RPMI8226 (cell line): ENCODE measurements around the gene INPP4B.

Experiments
- DNase-seq: peaks from one replicate; pipeline ENCODE4 v3.0.0-alpha.2; 2015

Gene INPP4B

GRCh38 chr4:142721187-142721586 lies 124.9 kb downstream of the INPP4B start:
- DNase-seq, result no peak

DNA sequence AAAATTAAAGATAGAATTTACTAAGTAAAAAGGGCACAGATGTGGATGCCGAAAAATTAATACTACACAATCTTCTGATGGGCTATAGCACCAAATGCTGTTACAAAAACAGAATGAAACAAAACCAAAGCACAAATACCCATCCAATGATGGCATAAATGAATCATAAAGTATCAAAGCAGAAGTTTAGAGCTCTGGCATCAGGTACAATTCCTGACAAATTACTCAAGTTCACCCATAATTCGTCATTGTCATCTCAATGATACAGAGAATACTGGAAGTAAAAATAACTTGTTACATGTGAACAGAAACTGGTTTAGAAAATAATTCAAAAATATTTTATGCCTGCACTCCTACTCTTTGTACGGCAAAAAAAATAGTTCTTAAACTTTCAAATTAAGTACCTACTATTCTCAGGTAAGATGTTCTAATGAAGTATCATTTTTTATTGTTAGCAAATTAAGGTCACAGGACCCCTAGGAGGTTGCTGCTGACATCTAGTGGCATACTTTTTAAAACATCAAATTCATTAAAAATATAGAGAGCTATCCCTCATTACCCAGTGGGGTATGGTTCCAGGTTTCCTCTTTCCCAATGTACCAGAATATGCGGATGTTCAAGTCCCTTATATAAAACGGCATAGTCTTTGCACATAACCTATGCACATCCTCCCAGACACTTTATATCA lies 126.1 kb downstream of the INPP4B start:
- peak; percentile 5 for DNase-seq

GRCh38 chr4:142718981-142719380 lies 127.1 kb downstream of the INPP4B start:
- no peak for DNase-seq

GRCh38 chr4:142715727-142716126 lies 130.4 kb downstream of the INPP4B start:
- no peak for DNase-seq

GRCh38 chr4:142713282-142714030 lies 132.6 kb downstream of the INPP4B start:
- DNase-seq, result no peak

DNA sequence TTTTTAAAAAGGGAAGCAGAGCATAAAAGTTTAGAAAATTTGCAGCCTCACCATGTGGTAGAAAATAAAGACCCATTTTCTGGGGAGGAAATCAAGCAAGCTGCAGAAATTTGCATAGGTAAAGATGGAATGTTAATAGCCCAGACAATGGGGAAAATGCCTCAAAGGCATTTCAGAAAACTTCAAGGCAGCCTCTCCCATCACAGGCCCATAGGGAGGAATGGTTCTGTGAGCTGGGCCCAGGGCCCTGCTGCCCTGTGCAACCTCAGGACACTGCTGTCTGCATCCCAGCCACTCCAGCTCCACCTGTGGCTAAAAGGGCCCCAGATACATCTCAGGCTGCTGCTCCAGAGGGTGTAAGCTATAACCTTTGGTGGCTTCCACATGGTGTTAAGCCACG lies 137.9 kb downstream of the INPP4B start:
- no peak for DNase-seq

- DNase-seq, result no peak
Measured at GRCh38 chr4:142707401-142707800, 138.7 kb downstream of the INPP4B start.

DNA sequence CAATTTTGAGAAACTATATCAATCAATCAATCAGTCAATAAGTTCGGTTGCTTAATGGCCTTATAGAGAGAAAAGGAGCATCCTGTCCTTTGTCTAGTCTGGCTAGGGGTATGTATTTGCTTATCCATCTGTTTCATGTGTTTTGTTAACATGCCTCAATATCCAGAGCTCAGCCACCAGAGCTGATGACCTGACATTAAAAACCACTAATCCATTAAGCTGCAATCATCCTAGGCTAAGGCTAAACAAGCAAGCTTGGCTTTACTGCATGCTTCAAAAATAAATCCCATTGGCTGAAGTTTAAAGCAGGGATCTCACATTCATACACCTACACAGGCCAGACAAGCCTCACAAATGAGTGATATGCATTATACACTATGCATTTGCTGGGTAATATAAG lies 139.7 kb downstream of the INPP4B start:
- DNase-seq, result no peak

GRCh38 chr4:142705820-142706219 lies 140.3 kb downstream of the INPP4B start:
- no peak for DNase-seq

DNA sequence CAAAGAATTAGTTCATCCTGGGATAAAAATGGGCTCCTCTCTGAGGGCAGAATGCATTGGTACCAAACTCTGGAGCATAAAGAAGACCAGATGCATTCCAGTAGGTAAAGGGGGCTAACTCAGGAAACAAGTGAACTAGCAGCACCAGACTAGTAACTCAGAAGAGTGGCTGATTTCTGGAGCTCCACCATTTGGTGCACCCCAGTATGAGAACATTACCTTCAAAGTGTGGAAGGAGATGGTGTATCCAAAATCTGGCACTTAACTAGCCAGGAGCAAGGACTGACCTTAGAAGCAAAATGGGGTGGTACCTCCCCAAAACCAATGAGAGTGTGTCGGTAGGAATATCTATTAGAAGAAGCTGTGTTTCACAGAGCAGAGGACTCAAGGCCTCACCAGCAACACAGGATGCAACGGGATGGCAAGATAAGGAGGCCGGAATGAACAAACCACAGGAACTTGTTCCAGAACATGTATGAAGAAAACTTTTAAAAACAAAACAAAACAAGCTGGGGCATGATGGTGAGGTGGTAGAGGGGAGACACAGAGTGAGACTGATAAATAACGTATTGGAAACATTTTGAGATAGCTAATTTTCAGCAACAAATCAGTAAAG lies 142.3 kb downstream of the INPP4B start:
- no peak for DNase-seq

- no peak for DNase-seq
Measured at GRCh38 chr4:142701017-142701416, 145.1 kb downstream of the INPP4B start.

GRCh38 chr4:142700531-142700930 lies 145.6 kb downstream of the INPP4B start:
- DNase-seq, result no peak

DNA sequence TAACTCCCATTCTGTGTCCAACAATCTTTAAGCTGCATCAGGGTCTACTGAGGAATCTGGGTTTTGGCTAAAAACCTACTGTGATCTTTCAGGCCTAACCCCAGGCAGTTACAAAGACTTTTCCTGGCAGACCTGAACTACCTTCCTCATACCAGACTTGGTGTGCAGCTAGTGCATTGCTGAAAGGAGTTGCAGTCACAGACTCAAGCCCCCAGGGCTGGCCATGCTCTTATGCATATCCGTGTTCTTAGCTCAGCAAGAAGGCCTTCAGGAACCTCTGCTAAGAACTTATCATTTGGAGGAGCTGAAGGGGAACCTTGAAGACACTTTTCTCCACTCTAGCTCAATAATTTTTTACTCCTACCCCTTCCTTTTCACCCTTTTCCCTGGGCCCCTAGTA lies 147.5 kb downstream of the INPP4B start:
- no peak for DNase-seq

DNA sequence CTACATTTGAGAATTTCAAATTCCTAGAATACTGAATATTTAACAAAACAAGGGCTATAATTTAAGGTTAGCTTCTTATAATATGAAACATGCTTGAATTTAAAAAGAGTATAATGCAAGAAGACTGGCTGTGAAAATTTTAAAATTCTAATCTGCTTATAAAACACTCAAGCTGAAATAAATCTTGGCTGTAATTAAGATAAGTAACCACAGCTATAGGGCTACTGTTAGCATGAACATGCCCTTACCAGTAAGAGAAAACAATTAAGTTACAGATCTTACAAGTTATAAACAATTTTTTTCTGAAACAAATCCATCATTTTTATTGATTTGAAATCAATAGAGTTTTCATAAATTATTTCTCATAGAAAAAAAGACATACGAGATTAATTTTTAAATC lies 148.2 kb downstream of the INPP4B start:
- DNase-seq, result no peak

DNA sequence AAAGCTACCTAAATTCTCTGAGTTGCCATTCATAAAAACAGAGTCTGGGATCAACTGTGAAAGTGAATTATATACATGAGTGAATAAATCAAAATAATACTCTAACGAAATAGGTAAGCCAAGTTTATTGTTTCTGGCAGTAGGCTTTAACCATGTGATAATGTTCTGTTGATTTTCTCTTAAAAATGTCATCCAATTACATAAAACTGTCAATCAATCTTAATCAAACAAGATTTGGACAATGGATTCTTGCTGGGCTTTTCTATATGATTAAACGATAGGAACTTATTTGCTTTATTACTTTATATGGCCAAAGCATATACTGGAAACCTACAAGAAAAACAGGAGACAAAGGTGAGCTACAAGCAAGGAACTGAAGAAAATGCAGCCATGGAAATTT lies 148.8 kb downstream of the INPP4B start:
- no peak for DNase-seq

- no peak for DNase-seq
Measured at GRCh38 chr4:142696334-142697122, 149.6 kb downstream of the INPP4B start.

- DNase-seq, result no peak
Measured at GRCh38 chr4:142690406-142691163, 155.5 kb downstream of the INPP4B start.

GRCh38 chr4:142687547-142688275 lies 158.4 kb downstream of the INPP4B start:
- DNase-seq, result no peak

DNA sequence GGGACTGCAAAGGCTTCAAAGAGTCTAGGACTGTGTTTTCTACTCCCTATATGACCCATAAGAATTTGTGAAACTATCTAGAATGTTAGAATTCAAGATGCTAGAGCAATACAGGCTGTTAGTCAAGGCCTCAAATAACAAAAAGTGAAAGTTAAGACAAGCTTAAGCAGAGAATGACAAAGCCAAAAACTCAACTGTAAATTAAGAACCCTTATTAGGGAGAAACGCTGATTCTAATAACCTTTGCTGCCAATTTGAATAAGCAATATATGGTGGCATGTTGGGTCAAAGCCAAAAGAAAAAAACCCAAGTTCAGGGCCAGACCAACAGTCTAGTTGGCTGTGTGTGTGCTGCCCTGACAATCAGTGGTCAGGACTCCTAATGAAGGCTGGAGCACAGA lies 160.0 kb downstream of the INPP4B start:
- no peak for DNase-seq

DNA sequence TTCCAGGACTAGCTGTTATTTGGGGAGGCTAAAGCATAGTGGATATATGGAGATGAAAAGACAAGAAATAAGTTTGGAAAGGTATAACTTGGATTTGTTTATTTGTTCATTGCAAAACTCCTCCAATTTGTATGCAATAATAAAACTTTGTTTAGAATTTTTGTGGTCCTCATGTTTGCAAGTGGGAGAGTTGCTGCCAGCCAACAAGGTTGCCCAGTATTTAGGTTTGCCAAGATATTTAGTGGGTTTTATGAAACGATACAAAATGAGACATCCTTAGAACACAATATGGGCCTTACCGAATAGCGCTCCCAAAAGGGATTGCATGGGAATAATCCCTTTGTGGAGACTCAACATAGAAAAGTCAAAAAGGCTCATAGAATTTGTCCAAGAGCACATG lies 162.1 kb downstream of the INPP4B start:
- DNase-seq, result no peak

DNA sequence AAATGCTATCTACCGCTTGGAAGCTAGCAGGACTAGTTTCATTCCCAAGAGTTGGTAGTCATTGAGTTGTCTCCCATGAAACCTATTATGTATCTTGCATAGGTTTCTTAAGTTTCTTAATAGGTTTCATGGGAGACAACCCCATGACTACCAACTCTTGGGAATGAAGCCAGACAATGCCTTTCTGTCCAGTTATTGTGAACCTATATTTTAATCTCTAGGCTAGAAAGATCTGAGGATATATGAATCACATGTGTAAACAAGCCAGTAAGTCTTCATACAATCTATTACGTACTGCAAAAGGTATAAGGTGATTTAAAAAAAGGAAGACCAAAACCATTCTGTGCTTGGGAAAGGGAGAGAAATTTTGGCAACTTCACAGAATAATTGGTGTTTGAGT lies 162.6 kb downstream of the INPP4B start:
- no peak for DNase-seq

GRCh38 chr4:142671516-142671915 lies 174.6 kb downstream of the INPP4B start:
- no peak for DNase-seq
